HS-27A (cell line): ENCODE data around the gene USHBP1.

Experiments used
- DNase-seq: peaks from one replicate; pipeline ENCODE4 v3.0.0-alpha.2; 2012; ENCODE audit warnings: low read depth, missing footprints

The USHBP1 gene

DNA sequence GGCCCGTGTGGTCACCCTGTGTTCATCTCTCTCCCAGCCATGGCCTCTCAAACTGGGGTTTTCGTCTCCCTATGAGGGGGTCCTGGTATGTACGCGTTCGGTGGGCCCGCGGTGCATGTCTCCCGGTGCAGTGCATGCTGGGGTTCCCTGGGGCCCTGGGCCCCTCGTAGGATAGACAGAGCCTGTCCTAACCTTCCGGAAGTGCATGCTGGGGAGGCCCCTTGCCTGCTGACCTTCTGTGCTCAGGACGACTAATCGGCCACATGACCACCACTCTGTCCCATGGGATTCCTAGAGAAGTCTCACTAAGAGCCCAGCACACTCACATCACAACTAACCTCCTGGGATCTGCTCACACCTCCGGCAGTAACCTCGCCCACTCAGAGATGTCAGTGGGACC, 54.2 kb downstream of the USHBP1 start:
- DNase-seq: no peak

DNA sequence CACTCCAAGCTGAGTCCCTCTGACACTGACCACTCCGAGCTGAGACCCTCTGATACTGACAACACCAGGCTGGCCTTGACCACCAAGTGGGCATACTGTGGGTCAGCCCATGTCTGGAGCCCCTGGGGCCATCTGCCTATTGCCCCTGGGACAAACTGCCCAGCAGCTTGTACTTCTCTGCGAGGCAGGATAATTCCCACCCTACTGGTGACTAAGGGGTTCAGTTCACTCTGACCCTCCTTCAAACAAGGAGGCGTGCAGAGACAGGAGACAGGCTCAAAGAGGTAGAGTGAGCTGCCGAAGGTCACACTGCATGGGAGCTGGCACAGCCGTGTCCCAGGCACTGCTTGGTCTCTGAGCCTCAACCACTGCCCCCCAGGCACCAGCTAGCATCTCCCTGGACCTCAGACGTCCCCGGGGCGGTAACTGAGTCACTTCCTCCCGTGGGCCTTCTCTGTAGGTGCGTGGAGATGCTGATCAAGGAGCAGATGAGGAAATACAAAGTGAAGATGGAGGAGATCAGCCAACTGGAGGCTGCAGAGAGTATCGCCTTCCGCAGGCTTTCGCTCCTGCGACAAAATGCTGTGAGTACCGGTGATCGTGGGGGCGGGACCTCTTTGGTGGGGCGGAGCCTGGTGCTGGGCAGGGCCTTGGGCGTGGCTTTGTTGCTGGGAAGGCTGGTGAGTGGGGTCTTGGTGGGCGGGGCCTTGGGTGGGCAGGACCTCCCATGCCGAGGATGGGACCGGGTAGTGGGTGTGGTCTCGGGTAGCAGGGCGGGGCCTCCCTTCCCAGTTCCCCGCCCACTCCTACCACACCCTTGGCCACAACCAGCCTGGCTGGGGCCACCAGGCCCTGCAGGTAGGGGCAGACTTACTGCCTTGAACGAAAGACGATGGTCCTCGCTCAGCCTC, 55.2 kb downstream of the USHBP1 start:
- DNase-seq: no peak

DNA sequence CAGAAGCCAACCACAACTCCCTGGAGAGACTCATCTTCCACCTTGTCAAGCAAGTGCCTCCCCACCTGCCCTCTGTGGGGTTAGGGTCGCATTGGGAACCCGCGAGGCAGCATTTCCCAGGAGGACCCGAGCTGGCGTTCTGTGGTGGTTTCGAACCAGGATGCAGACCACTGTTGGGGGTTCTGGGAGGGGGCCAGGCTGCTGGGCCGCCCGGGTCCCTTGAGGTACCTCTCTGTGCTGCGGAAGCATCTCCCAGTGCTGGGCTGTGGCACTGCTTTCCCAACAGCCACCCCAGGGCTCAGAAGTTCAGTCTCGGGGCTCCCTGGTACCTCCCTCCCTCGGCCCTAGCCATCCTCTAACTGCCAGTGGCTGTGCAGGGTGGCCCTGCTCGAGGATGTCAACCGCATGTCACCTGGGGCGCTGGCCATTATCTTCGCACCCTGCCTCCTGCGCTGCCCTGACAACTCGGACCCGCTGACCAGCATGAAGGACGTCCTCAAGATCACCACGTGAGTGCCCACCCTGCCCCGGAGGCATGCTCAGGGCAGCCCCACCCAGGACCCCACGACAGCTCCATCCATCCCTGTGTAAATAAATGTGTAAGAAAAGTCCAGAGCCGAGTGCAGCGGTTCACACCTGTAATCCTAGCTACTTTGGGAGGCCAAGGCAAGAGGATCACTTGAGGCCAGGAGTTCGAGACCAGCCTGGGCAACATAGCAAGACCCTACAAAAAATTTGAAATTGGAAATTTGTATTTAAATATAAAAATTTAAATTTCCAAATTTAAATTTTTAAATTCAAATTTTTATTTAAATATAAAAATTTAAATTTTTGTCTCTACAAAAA, 57.6 kb downstream of the USHBP1 start:
- no peak for DNase-seq

DNA sequence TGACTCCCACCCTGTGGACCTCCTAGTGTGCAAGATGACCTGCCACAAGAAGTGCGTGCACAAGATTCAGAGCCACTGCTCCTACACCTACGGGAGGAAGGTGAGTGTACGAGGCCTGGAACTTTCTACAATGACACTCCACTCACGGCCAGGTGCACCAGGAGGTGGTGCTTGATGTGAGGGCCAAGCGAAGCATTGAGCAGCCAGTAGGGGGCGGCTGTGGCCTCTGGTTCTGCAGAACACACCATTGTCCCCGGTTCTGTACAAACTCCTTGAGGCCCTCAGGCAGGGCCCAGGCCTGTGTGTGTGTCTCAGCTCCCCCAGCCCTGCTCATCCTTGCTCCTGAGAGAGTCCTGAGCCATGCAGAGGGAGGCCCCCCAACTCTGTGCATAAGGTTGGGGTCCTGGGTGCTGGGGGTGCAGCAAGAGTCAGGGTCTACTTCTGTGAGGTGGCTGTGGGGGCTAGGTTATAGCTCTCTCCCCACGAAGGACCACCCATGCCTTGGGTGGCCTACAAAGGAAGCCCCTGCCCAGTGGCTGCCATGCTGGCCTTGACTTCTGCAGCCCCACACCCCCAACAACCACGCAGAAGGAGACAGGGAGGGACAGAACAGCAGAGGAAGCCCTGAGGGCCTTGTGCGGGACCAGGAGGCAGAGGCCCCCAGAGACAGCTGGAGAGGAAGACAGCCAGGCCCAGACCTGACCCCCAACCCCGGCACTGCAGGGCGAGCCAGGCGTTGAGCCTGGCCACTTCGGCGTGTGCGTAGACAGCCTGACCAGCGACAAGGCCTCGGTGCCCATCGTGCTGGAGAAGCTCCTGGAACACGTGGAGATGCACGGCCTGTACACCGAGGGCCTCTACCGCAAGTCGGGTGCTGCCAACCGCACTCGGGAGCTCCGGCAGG, 59.1 kb downstream of the USHBP1 start:
- DNase-seq: no peak

DNA sequence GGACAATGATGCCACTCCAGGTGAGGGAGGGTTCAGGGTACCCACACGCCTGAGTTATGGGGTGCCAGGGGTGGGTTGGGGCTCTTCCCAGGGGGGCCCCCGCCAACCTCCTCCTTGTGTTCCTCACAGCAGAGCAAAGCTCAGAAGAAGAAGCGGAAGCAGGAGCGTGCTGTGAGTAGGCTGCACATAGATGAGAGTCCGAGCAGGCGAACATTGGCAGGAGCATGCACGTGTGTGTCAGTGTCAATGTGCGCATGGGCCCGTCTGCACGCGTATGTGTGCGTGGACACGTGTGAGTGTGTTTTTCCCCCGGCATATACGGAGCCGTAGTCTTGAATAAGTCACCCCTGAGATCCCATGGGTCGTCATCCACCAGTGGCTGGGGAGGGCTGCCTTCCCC, 61.8 kb downstream of the USHBP1 start:
- no peak for DNase-seq

DNA sequence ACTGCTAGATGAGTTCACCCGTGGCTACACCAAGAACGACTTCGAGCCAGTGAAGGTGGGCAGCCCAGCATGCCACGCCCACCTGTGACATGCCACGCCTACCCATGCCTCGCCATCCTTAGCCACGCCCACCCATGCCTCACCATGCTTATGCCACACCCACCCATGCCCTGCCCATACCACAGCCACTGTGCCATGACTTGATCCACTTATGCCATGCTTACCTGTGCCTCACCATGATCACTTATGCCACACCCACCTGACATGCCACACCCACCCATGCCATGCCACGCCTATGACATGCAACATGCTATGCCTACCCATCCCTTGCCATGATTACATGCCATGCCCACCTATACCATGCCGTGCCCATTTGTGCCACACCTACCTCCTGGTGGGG, 62.3 kb downstream of the USHBP1 start:
- DNase-seq: no peak

DNA sequence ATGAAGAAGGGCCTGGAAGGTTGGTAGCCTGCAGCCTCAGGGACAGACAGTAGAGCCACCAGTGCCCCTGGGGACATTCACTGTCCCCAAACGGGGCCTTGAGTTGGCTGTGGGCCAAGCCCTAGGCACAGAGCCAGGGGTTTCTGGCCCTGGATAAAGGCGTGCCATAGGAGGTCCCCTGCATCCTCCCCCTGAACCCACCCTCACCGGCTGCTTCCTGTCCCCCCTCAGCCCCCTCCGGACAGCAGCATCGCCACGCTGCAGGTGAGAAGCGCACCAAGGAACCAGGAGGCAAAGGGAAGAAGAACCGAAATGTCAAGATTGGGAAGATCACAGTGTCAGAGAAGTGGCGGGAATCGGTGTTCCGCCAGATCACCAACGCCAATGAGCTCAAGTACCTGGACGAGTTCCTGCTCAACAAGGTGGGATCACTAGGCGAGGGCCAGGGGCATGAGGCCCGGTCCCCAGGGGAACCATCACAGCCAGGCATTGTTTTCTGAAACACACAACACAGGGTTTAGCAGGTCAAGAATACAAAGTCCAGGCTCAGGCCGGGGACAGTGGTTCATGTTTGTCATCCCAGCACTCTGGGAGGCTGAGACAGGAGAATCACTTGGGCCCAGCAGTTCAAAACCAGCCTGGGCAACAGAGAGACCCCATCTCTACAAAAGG, 64.0 kb downstream of the USHBP1 start:
- no peak for DNase-seq
